ENCODE results near the gene ATOH7.
"Not testable (repeated sequence)": the region's sequence is repeated elsewhere in the genome, so short reads cannot be mapped to it uniquely, and the experiment has no call there.

Gene ATOH7

GRCh38 chr10:68231817-68232251, at the start of gene ATOH7:
ATOH7 (minus strand) TSS chr10:68232113; CDS start chr10:68231677, 436 bp downstream.
- in situ Hi-C loops (cut with MboI; ENCODE audit: low pct_unique_long_range_greater_than_20kb, low sequenced_read_pairs) = no loop called here
- DNase-seq = no peak

GRCh38 chr10:68280758-68281157, 48.8 kb upstream of the ATOH7 start:
- DNase-seq = no peak
- in situ Hi-C loops (cut with MboI; ENCODE audit: low pct_unique_long_range_greater_than_20kb, low sequenced_read_pairs) = no loop called here

DNA sequence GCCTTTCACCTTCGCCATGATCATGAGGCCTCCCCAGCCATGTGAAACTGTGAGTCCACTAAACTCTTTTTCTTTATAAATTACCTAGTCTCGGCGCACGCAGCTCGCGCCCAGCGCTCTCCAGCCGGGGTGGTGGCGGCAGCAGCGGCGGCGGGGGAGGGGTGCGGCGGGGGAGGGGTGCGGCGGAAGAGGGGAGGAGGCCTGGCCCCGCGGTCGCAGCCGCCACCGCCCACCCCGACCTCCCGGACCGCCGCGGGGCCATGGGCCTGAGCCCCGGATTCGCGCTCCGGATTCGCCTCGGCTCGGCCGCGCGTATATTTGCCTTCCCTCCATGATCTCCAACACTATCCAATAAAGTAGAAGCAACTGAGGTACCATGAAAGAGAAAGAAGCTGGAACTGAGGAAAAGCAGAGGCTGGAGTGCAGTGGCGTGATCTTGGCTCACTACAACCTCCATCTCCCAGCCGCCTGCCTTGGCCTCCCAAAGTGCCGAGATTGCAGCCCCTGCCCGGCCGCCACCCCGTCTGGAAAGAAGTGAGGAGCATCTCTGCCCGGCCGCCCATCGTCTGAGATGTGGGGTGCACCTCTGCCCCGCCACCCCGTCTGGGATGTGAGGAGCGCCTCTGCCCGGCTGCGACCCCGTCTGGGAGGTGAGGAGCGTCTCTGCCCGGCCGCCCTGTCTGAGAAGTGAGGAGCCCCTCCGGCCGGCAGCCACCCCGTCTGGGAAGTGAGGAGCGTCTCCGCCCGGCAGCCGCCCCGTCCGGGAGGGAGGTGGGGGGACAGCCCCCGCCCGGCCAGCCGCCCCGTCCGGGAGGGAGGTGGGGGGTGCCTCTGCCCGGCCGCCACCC, 47.2 kb upstream of the ATOH7 start:
- DNase-seq; in situ Hi-C loops (cut with MboI; ENCODE audit: low pct_unique_long_range_greater_than_20kb, low sequenced_read_pairs): not testable (repeated sequence)

GRCh38 chr10:68277814-68278213, 45.9 kb upstream of the ATOH7 start:
- DNase-seq; in situ Hi-C loops (cut with MboI; ENCODE audit: low pct_unique_long_range_greater_than_20kb, low sequenced_read_pairs): not testable (repeated sequence)

- in situ Hi-C loops (cut with MboI; ENCODE audit: low pct_unique_long_range_greater_than_20kb, low sequenced_read_pairs) = no loop called here
- no peak for DNase-seq
These were observed 44.3 kb upstream of the ATOH7 start for GRCh38 chr10:68276224-68276623.

DNA sequence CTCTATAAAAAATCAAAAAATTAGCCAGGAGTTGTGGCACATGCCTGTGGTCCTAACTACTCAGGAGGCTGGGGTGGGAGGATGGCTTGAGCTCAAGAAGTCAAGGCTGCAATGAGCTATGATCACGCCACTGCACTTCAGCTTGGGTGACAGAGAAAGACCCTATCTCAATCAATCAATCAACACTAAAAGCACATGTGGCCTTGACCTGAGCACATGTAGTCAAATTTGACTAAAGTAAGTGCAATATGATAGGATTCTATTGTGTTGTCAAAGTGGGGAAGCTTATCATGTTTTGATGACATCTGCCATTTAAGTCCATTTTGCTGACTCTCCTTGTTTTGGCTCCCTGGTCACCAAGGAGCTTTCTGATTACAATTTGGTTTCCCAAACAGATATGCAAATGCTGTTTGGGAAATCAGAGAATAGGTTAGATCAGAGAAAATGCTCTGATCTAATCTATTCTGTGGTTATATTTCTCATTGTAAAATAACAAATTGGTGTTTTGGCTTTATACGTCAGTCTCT, 43.8 kb upstream of the ATOH7 start:
- no peak for DNase-seq
- in situ Hi-C loops (cut with MboI; ENCODE audit: low pct_unique_long_range_greater_than_20kb, low sequenced_read_pairs) = no loop called here

DNA sequence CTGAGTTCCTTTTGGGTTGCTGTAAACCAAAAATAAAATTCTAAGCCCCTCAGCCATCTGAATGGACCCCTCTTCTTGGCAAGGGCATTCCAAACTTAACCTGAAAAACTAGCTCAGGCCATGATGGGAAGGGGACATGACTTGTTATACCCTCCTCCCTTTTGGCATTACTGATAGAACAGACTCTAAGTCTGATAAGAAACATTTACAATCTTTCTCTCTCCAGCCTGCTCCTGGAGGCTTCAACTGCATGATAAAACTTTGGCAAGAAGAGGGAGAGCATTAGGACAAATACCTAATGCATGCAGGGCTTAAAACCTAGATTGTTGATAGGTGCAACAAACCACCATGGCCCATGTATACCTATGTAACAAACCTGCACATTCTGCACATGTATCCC, 40.9 kb upstream of the ATOH7 start:
- DNase-seq = no peak
- in situ Hi-C loops (cut with MboI; ENCODE audit: low pct_unique_long_range_greater_than_20kb, low sequenced_read_pairs) = no loop called here

DNA sequence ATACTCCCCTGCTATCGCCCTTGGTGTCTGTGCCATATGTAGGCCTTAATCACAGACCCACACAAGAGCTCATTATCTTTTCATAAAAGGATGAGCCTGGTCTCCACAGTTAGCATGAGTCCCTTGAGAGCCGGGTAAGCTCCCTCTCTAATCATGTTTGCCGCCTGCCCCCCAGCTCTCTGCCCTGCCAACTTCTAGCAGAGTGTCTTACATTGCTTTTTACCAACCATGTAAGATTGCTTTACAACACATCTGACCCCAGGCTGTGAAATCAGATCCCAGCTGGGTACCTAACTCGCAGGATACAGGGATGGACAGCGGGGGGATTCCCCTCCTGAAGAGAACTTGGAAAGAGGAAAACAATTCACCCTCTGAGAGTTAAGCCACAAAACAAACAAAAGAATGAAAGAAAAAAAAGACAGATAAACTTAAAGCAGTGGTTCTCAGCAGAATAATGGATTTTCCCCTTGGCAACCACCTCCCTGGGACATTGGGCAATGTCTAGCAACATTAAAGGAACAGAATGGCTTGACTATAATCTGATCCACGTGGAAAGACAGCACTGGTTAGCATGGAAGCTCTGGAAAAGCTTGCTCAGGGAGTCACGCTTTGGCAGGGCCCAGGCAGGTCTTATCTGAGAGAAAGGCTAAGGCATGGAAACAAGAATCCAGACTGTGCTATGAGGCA, 39.4 kb upstream of the ATOH7 start:
- in situ Hi-C loops (cut with MboI; ENCODE audit: low pct_unique_long_range_greater_than_20kb, low sequenced_read_pairs) = no loop called here
- no peak for DNase-seq

- no peak for DNase-seq
- in situ Hi-C loops (cut with MboI; ENCODE audit: low pct_unique_long_range_greater_than_20kb, low sequenced_read_pairs) = no loop called here
These were observed 37.8 kb upstream of the ATOH7 start for GRCh38 chr10:68269562-68270290.

DNA sequence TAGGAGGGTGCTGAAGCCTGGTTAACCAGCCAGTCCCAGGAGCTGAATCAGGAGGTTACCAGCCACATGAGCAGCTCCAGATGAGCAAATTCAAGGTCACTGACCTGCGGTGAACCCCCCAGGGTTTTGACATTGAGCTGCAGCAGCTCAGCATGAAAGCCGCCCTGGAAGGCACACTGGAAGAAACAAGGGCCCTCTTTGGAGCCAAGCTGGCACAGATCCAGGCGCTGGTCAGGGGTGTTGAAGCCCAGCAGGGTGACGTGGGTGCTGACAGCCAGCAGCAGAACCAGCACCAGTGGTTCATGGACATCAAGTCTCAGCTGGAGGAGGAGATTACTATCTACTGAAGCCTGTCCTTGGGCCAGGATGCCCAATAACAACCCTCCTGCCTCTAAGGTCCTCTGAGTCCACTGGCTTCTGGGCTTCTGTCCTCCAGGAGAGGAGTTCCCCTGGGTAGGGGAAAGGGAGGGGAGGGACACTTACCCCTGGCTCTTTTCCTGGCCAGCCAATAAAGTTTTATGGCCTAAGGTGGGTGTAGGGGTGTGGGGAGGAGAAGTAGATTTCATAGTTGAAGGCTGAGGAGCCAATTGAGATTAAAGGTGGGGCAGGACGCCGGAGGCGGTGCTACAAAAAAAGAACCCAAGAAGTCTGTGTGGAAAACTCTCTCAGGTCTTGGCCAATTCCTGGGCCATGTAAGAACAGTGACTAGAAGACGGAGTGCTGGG, 29.4 kb upstream of the ATOH7 start:
- in situ Hi-C loops (cut with MboI; ENCODE audit: low pct_unique_long_range_greater_than_20kb, low sequenced_read_pairs) = no loop called here
- no peak for DNase-seq

GRCh38 chr10:68253346-68253745, 21.4 kb upstream of the ATOH7 start:
- in situ Hi-C loops (cut with MboI; ENCODE audit: low pct_unique_long_range_greater_than_20kb, low sequenced_read_pairs) = no loop called here
- no peak for DNase-seq

- in situ Hi-C loops (cut with MboI; ENCODE audit: low pct_unique_long_range_greater_than_20kb, low sequenced_read_pairs) = no loop called here
- no peak for DNase-seq
These were observed 19.9 kb upstream of the ATOH7 start for GRCh38 chr10:68251625-68252495.

DNA sequence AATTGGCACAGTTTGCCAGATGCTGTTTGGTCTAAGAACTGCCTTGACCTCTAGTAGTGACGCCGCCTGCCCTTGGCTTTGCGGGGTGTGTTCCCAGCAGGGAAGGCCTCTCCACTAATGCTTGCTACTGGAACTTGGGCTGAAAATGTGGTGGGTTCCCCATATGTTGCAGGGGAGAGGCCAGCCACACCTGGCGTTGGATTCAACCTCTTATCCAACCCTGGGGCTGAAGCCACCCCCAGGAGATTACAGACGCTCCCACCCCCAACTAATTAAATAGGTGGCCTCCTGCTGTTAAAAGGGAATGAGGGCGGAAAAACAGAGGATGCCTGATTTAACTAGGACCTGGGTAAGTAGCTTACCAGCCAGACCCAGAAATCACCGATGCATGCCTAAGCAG, 19.2 kb upstream of the ATOH7 start:
- no peak for DNase-seq
- in situ Hi-C loops (cut with MboI; ENCODE audit: low pct_unique_long_range_greater_than_20kb, low sequenced_read_pairs) = no loop called here

DNA sequence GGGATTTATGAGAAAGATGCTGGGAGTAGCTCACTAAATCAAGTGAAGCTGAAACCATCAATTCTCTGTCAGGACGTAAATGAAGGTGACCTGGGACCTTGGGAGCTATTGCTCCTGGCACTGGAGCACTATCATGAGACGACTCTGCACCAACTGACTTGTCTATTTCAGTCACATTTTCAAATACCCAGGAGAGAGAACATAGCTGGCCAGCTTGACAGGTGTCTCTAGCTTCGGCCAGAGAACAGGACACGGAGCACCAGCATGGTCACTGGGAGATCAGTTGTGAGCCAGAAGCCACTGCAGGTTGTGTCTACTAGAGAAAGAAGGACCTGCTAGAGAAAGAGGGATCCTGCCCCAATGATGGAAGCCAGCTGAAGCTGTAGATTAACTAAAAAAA, 17.4 kb upstream of the ATOH7 start:
- no peak for DNase-seq
- in situ Hi-C loops (cut with MboI; ENCODE audit: low pct_unique_long_range_greater_than_20kb, low sequenced_read_pairs) = no loop called here

GRCh38 chr10:68247931-68248330, 16.0 kb upstream of the ATOH7 start:
- no peak for DNase-seq
- in situ Hi-C loops (cut with MboI; ENCODE audit: low pct_unique_long_range_greater_than_20kb, low sequenced_read_pairs) = no loop called here

DNA sequence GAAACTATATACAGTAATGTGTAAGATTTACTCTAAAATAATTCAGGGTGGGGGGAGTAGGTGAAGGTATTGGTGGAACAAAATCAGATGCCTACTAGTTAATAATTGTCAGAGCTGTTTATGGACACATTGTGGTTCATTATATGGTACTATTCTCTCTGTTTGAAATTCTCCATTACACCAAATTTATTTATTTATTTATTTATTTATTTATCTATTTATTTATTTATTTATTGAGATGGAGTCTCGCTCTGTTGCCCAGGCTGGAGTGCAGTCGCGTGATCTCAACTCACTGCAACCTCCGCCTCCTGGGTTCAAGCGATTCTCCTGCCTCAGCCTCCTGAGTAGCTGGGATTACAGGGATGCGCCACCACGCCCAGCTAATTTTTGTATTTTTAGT, 14.5 kb upstream of the ATOH7 start:
- DNase-seq; in situ Hi-C loops (cut with MboI; ENCODE audit: low pct_unique_long_range_greater_than_20kb, low sequenced_read_pairs): not testable (repeated sequence)

GRCh38 chr10:68242051-68242450, 10.1 kb upstream of the ATOH7 start:
- no peak for DNase-seq
- in situ Hi-C loops (cut with MboI; ENCODE audit: low pct_unique_long_range_greater_than_20kb, low sequenced_read_pairs) = no loop called here

DNA sequence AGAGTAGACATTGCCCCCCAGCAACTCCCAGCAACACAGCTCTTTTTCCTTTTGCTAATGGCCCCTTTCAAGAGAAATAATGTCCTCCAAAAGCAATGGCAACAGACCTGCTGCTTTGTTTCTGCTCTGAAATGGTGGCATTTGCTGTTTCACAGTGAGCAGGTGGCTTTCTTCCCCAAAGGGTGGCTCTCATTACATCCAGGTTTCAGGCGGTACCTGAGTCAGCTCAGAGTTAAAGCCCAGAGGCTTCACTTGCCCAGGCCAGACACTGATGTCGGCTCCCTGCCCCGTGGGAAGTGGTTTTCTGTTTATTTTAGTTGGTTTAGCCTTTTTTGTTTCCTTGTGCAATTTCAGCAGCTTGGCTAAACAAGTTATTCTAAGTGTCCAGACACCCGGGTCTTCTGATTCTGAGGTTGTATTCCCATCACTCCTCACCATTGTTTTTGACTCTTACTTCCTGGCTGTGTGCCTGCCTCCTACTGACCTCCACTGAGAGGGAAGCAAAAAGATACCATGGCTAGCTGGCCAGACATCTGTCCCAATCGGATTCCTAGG, 7.8 kb upstream of the ATOH7 start:
- no peak for DNase-seq
- in situ Hi-C loops (cut with MboI; ENCODE audit: low pct_unique_long_range_greater_than_20kb, low sequenced_read_pairs) = no loop called here

All from KBM-7 (cell line).